ENCODE data around the gene PDZD2. TPM values are rescaled to one million over a fixed set of nuclear protein-coding genes. Genes with fewer than 3 reads are reported as not detected.
"Not testable (repeated sequence)": the region's sequence is repeated elsewhere in the genome, so short reads cannot be mapped to it uniquely, and the experiment has no call there.

Gene PDZD2
- total RNA-seq, 1 donor, result 0.52 TPM

DNA sequence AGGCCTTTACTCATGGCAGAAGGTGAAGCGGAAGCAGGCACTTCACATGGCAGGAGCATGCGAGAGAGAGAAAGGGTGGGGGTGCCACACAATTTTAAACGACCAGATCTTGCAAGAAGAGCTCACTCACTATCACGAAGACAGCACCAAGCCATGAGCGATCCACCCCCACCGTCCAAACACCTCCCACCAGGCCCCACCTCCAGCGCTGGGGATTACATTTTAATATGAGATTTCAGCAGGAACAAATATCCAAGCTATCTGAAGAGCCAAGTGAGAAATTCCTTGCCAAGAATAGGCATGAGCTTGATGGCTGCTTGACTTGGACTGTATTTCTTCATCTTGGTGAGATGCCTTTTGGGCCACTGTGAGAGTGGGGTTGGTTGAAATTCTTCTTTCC is 88.0 kb downstream of the PDZD2 start:
- Histone ChIP-seq H3K9me3 (ENCODE audit: low read depth, low read length) (no peaks in the 10 kb centered on the region), H3K27me3 (ENCODE audit: insufficient read depth, low read length) (no peaks in the 10 kb centered on the region), H3K4me1 (ENCODE audit: insufficient read depth, low read length) (no peaks in the 10 kb centered on the region)

DNA sequence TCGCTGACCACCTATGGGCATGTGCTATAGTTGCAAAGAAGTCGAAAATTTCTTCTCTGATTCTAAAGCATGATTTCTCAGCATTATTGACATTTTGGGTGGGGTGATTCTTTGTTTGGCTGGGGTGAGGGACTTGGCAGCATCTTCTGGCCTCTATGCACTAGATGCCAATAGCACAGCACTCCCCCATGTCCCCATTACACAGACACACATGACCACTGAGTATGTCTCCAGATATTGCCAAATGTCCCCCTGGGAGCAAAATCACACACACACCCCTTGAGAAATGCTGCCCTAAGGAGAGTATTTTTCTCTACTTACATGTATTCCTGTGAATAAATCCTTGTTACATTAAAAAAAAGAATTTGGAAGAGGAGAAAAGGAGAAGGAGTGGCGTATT is 89.1 kb downstream of the PDZD2 start:
- no peaks in the 10 kb centered on the region for H3K4me1 ChIP-seq (ENCODE audit: insufficient read depth, low read length)
- H3K4me3 ChIP-seq (ENCODE audit: low read length), result no peak overlapping the region
- no peaks in the 10 kb centered on the region for H3K27me3 ChIP-seq (ENCODE audit: insufficient read depth, low read length)

More for the DNA sequence above, 88.0 kb downstream of the PDZD2 start:
- H3K4me3 ChIP-seq (ENCODE audit: low read length), result no peak overlapping the region

GRCh38 chr5:31728806-31729205 is 89.9 kb downstream of the PDZD2 start:
- H3K4me3 ChIP-seq (ENCODE audit: low read length); H3K27me3 ChIP-seq (ENCODE audit: insufficient read depth, low read length); H3K4me1 ChIP-seq (ENCODE audit: insufficient read depth, low read length); H3K9me3 ChIP-seq (ENCODE audit: low read depth, low read length): not testable (repeated sequence)

More for the DNA sequence above, 89.1 kb downstream of the PDZD2 start:
- H3K9me3 ChIP-seq (ENCODE audit: low read depth, low read length), result no peaks in the 10 kb centered on the region

GRCh38 chr5:31730139-31730538 is 91.2 kb downstream of the PDZD2 start:
- no peaks in the 10 kb centered on the region for H3K9me3 ChIP-seq (ENCODE audit: low read depth, low read length)

DNA sequence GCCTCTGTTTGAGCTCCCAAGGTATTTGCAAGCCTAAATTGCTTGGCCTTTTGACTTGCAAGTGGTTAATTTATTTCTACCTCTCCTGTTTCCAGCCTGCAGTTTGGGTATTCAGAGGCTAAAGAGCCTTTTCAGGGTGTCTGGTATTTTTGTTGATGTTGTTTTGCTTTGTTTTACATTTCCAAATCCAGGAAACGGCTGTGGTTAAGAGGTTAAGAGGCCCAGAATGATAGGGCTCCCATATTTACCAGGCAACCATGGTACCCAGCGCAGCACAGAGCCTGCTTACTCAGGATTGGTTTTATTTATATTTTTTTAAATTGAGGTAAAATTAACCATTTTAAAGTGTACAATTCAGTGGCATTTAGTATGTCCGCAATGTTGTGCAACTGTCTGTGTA is 92.1 kb downstream of the PDZD2 start:
- no peaks in the 10 kb centered on the region for H3K9me3 ChIP-seq (ENCODE audit: low read depth, low read length)
- no peaks in the 10 kb centered on the region for H3K27me3 ChIP-seq (ENCODE audit: insufficient read depth, low read length)
- no peaks in the 10 kb centered on the region for H3K4me1 ChIP-seq (ENCODE audit: insufficient read depth, low read length)
- H3K4me3 ChIP-seq (ENCODE audit: low read length), result no peak overlapping the region

More at GRCh38 chr5:31730139-31730538, 91.2 kb downstream of the PDZD2 start:
- no peak overlapping the region for H3K4me3 ChIP-seq (ENCODE audit: low read length)
- no peaks in the 10 kb centered on the region for H3K4me1 ChIP-seq (ENCODE audit: insufficient read depth, low read length)
- no peaks in the 10 kb centered on the region for H3K27me3 ChIP-seq (ENCODE audit: insufficient read depth, low read length)

GRCh38 chr5:31731710-31732301 is 92.9 kb downstream of the PDZD2 start:
- no peaks in the 10 kb centered on the region for H3K9me3 ChIP-seq (ENCODE audit: low read depth, low read length)
- H3K4me3 ChIP-seq (ENCODE audit: low read length), result no peak overlapping the region
- no peaks in the 10 kb centered on the region for H3K27me3 ChIP-seq (ENCODE audit: insufficient read depth, low read length)
- H3K4me1 ChIP-seq (ENCODE audit: insufficient read depth, low read length), result no peaks in the 10 kb centered on the region

DNA sequence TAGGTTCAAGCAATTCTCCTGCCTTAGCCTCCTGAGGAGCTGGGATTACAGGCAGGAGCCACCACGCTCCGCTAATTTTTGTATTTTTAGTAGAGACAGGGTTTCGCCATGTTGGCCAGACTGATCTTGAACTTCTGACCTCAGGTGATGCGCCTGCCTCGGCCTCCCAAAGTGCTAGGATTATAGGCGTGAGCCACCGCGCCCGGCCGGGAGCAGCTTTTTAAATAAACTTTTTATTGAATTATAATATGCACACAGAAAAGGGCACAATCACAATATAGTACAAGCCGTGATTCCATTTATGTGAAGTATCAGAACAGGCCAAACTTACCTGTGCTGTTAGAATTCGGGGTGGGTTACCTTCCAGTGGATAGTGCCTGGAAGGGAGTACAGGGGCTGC is 93.9 kb downstream of the PDZD2 start:
- H3K27me3 ChIP-seq (ENCODE audit: insufficient read depth, low read length); H3K9me3 ChIP-seq (ENCODE audit: low read depth, low read length); H3K4me3 ChIP-seq (ENCODE audit: low read length); H3K4me1 ChIP-seq (ENCODE audit: insufficient read depth, low read length): not testable (repeated sequence)

DNA sequence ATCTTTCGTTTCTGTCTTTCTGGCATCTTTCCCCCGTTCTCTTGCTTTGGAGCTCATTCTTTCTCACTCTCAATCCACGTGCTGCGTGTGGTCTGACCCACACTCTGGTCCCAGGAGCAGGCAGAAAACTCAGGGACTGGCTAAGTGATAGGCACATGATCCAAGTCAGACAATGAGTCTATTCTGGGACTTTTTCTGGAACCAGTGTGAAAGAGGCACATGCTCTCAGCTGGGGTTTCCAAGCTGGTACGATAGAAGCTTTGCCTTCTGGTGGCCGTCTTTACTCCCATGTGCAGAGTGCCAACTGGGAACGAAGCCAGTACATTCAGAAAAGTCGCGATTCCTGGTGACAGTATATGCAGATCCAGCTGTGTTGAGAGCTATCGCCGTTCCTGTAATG is 94.4 kb downstream of the PDZD2 start:
- no peaks in the 10 kb centered on the region for H3K9me3 ChIP-seq (ENCODE audit: low read depth, low read length)
- H3K4me1 ChIP-seq (ENCODE audit: insufficient read depth, low read length), result no peaks in the 10 kb centered on the region
- H3K4me3 ChIP-seq (ENCODE audit: low read length), result no peak overlapping the region
- no peaks in the 10 kb centered on the region for H3K27me3 ChIP-seq (ENCODE audit: insufficient read depth, low read length)

GRCh38 chr5:31736127-31736526 is 97.2 kb downstream of the PDZD2 start:
- Histone ChIP-seq H3K9me3 (ENCODE audit: low read depth, low read length) (no peaks in the 10 kb centered on the region), H3K4me3 (ENCODE audit: low read length) (no peak overlapping the region), H3K4me1 (ENCODE audit: insufficient read depth, low read length) (no peaks in the 10 kb centered on the region), H3K27me3 (ENCODE audit: insufficient read depth, low read length) (no peaks in the 10 kb centered on the region)

DNA sequence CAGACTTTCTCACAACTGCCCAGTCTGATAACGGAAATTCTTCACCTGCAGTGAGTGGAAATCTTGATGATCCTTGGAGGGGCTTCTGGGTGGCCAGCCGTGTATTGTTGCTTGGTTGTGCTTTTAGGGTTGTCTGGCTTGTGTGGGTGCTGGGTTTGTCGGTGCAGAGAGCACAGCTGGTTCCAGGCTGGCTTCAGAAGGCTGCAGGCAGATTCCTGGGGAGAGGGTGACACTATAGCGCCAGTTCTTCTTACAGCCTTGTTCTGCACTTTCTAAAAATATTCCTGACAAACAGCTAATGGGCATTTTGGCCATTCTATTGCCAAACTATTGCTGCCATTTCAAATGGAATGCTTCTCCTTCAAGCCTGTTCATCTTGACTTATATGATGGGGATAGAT is 99.3 kb downstream of the PDZD2 start:
- H3K4me3 ChIP-seq (ENCODE audit: low read length), result no peak overlapping the region
- H3K4me1 ChIP-seq (ENCODE audit: insufficient read depth, low read length), result no peaks in the 10 kb centered on the region
- H3K9me3 ChIP-seq (ENCODE audit: low read depth, low read length), result no peaks in the 10 kb centered on the region
- no peaks in the 10 kb centered on the region for H3K27me3 ChIP-seq (ENCODE audit: insufficient read depth, low read length)

GRCh38 chr5:31741496-31741895 is 102.6 kb downstream of the PDZD2 start:
- Histone ChIP-seq H3K4me1 (ENCODE audit: insufficient read depth, low read length) (no peaks in the 10 kb centered on the region), H3K9me3 (ENCODE audit: low read depth, low read length) (no peaks in the 10 kb centered on the region), H3K27me3 (ENCODE audit: insufficient read depth, low read length) (no peaks in the 10 kb centered on the region), H3K4me3 (ENCODE audit: low read length) (no peak overlapping the region)

- Histone ChIP-seq H3K27me3 (ENCODE audit: insufficient read depth, low read length) (no peaks in the 10 kb centered on the region), H3K4me1 (ENCODE audit: insufficient read depth, low read length) (no peaks in the 10 kb centered on the region), H3K9me3 (ENCODE audit: low read depth, low read length) (no peaks in the 10 kb centered on the region), H3K4me3 (ENCODE audit: low read length) (no peak overlapping the region)
Measured at GRCh38 chr5:31743678-31744077, 104.7 kb downstream of the PDZD2 start.

DNA sequence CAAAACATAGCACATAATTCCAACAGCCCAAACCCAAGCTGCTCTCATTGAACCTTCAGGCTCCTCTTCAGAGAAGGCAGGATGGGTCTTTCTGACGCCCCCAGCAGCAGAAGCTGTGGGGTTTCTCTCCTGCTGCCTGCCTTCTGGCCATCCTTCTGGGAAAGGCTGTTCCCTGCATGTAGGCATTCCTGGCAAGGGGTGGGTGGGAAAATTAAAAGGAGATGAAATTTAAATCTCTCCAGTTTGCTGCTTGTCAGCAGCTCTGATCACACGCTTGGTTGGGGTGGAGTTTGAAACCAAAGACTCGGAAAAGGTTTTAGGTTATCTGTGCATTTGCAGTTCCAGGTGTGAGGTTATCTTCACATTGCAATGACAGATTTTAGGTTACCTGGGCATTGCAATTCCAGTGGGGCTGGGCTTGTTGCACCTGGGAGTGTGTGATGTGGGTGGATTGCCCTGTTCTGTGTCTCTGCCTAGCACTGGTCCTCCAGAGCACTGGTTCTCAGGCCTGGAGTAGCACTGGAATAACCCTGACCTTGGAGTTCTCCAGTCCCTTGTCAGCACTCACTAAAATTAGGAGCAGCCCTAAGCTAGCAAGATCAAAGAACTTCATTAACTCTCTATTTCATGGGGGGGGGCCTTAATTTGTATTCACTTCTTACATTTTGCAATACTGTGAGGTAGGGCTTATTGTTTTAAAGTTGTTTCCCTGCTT is 109.7 kb downstream of the PDZD2 start:
- H3K4me1 ChIP-seq (ENCODE audit: insufficient read depth, low read length), result no peaks in the 10 kb centered on the region
- no peaks in the 10 kb centered on the region for H3K9me3 ChIP-seq (ENCODE audit: low read depth, low read length)
- no peak overlapping the region for H3K4me3 ChIP-seq (ENCODE audit: low read length)
- H3K27me3 ChIP-seq (ENCODE audit: insufficient read depth, low read length), result no peaks in the 10 kb centered on the region

- no peak overlapping the region for H3K4me3 ChIP-seq (ENCODE audit: low read length)
- H3K9me3 ChIP-seq (ENCODE audit: low read depth, low read length), result no peaks in the 10 kb centered on the region
- no peaks in the 10 kb centered on the region for H3K4me1 ChIP-seq (ENCODE audit: insufficient read depth, low read length)
- no peaks in the 10 kb centered on the region for H3K27me3 ChIP-seq (ENCODE audit: insufficient read depth, low read length)
Measured at GRCh38 chr5:31750215-31750614, 111.3 kb downstream of the PDZD2 start.

DNA sequence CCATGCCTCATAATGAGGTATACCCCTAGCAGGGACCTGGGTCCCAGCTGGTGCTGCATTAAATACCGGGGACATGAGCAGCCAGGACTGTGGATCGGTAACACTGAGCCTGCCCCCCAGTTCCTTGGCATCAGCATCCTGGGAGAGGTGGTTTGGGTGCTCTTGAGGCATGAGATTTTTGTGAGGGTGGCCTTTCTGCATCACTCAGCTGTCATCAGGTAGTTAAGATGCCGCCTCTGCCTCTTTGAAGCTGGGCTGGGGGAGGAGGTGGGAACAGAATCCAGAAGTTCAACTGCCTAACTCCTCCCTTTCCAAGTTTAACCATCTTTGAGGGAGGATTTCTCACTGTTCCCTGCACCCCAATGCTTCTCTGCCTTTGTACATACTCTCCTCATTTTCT is 112.7 kb downstream of the PDZD2 start:
- H3K4me3 ChIP-seq (ENCODE audit: low read length), result no peak overlapping the region
- no peaks in the 10 kb centered on the region for H3K4me1 ChIP-seq (ENCODE audit: insufficient read depth, low read length)
- H3K27me3 ChIP-seq (ENCODE audit: insufficient read depth, low read length), result no peaks in the 10 kb centered on the region
- H3K9me3 ChIP-seq (ENCODE audit: low read depth, low read length), result no peaks in the 10 kb centered on the region

DNA sequence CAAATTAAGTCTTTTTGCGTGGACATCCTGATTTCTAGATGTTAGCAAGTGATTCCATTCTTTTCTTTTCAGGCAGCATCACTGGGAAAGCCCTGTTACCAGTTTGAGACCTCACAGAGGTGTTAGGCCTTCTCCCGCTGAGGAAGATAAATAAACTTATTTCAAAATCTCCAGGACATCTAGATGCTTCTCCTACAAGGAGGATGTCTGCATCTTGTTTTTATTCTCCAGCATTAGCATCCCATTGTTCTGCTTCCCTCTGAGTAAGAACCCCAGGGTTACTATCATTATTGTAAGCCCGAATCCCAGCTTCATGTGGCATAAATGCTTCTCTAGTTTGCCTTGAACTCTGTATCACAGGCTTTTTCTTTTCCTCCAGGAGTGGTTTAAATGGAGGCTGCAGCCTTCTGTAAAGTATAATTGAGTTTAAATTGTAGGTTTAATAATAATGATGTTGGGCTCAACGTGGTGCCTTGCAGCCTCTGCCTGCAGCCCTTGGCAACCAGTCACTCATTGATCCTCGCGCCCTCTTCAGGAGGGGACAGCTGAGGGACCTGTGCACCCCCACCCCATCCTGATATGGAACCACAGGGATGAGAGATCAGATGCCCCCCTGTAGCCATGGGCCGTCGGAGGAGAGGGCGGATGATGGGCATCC is 114.9 kb downstream of the PDZD2 start:
- Histone ChIP-seq H3K27me3 (ENCODE audit: insufficient read depth, low read length) (no peaks in the 10 kb centered on the region), H3K9me3 (ENCODE audit: low read depth, low read length) (no peaks in the 10 kb centered on the region), H3K4me1 (ENCODE audit: insufficient read depth, low read length) (no peaks in the 10 kb centered on the region), H3K4me3 (ENCODE audit: low read length) (no peak overlapping the region)
